HG03558 (cell line): Measurements from ENCODE around the gene CAPN5.
A peak's percentile ranks its signal among the peaks of the same experiment; 100 is the strongest.
"Not testable (repeated sequence)": the region's sequence is repeated elsewhere in the genome, so short reads cannot be mapped to it uniquely, and the experiment has no call there.

Experiments
- ATAC-seq: cut with Tn5 transposase; IDR thresholded peaks from one replicate; pipeline ENCODE4 v1.9.1; 2021; ENCODE audit warnings: moderate number of reproducible peaks; ENCODE audit not compliant: unreplicated experiment; ENCODE audit errors: extremely low read depth

The CAPN5 gene

DNA sequence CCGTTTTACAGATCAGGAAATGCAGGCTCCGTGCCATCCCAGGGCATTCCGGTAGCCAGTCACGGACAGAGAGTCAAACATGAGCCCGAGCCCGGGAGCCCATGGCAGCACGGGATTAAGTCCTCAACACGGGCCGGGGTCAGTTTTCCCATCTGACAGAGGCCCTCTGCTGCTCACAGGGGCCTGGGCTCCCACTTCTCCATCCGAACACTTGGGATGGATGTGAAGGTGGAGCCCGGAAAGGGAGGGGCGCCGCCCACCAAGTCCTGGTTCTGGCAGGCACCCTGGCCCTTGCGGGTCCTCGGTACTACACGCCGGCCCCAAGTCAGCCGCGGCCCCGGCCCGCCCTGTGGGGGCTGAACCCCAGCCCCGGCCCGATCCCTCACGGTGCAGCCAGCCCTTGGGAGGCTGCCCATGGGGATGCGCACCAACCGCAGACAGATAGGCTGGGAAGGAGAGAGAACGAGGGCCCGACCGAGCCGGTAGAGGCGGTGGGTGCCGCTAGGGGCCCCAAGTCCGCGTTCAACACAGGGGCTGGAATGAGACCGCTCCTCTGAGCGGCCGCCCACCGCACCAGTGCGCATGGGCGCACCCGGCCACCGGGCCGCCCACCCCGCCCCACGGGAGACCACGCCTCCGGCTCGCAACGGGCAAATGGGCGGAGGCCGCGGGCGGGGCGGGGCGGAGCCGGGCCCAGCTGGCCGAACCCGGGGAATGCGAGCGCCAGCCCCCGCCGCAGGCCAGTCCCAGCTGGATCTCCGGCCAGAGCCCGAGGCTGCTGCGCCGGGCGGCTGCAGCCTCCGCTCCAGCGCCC is at the start of gene CAPN5:
Gene CAPN5 (plus strand): TSS at position 743 of the 814 bp plus-strand sequence. CDS start 17,916 bp downstream, outside the sequence.
- ATAC-seq, result peak; percentile 84

DNA sequence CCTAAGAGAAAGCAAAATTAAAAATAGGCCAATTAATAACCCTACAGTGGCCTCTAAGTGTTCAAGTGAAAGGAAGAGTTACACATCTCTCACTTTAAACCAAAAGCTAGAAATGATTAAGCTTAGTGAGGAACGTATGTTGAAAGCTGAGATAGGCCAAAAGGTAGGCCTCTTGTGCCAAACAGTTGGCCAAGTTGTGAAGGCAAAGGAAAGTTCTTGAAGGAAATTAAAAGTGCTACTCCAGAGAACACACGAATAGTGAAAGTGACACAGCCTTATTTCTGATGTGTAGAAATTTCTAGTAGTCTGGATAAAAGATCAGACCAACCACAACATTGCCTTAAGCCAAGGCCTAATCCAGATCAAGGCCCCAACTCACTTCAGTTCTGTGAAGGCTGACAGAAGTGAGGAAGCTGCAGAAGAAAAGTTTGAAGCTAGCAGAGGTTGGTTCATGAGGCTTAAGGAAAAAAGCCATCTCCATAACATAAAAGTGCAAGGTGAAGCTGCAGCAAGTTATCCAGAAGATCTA is 48.3 kb upstream of the CAPN5 start:
- not testable (repeated sequence) for ATAC-seq

DNA sequence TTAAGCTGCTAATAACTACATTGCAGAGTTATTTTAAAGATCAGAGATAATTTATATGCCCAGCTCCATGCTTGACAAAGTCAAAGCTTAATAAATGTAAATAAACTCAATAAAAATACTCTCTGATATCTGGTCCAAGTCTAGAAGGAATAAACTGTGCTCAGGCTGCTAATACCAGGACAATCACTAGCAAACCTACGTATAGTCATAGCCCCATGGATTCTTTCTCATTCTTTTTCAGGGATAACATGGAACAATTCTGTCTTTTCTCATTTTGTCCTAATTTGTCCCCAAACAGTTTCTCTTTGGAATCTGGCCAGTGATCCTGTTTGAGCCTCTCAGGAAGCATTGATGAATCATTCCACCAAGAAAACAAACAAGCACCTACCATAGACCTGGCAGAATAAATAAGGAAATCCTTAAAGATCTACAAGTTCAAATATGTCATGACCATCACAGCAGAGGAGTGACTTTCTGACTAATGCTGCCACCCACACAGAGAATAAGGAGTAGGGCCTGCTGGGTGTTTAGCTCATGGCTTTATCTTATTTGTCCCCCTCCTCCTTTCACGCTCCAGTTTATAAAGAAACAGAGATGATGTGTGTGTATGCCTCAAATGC is 46.7 kb upstream of the CAPN5 start:
- no peak for ATAC-seq

- no peak for ATAC-seq
These were observed 46.0 kb upstream of the CAPN5 start for GRCh38 chr11:77020734-77021133.

GRCh38 chr11:77024745-77025144 is 42.0 kb upstream of the CAPN5 start:
- ATAC-seq, result no peak

- no peak for ATAC-seq
These were observed 40.5 kb upstream of the CAPN5 start for GRCh38 chr11:77026221-77026620.

- no peak for ATAC-seq
These were observed 40.0 kb upstream of the CAPN5 start for GRCh38 chr11:77026743-77027142.

GRCh38 chr11:77027275-77027674 is 39.5 kb upstream of the CAPN5 start:
- ATAC-seq, result no peak

GRCh38 chr11:77029829-77030228 is 36.9 kb upstream of the CAPN5 start:
- no peak for ATAC-seq

DNA sequence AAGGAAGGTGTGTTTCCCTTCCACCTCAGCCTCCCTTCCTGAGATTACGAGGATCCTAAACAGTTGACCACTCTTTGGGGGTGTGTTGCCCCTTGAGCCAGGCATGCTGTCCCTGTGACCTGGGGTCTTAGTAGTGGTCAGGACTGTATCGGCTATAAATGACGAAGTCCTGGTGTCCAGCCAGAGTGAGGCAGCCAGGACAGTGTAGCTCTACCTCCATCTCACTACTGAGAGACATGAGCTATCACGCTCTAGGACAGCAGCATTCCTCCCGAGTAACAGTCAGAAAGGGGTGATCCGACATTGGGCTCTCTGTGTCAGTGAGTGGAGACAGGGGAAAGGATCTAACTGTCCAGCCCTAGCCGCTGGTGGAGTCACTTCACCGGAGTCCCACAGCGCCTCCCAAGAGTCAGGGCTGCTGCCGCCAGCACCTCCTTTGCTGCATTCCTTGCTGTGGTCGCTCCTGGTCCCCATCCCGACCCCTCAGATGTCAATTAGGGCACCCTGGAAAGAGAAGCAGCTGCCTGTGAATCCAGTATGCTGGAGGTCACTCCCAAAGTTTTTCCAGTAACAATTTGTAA is 35.8 kb upstream of the CAPN5 start:
- ATAC-seq, result no peak

GRCh38 chr11:77031599-77031998 is 35.2 kb upstream of the CAPN5 start:
- ATAC-seq, result no peak

- ATAC-seq, result no peak
These were observed 31.7 kb upstream of the CAPN5 start for GRCh38 chr11:77035039-77035438.

DNA sequence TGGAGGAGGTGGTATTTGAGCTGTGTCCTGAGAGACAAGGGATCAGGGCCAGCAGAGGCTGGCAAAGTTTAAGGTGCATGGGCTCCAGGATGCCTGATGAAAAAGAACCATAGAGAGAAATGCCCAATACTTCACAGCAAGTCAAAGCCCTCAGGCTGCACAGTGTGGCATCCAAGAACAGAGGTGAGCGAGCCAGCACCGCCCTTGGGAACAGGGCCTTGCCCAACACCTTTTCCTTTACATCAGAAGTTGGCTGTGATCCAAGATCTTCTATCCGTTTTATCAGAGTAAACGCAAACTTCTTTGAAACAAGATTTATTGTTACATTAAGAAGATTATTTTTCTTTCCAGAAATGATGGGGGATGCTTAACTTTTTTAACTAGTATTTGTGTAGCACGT is 31.2 kb upstream of the CAPN5 start:
- no peak for ATAC-seq

- ATAC-seq, result no peak
These were observed 30.4 kb upstream of the CAPN5 start for GRCh38 chr11:77036398-77036797.

- no peak for ATAC-seq
These were observed 29.7 kb upstream of the CAPN5 start for GRCh38 chr11:77037057-77037456.

DNA sequence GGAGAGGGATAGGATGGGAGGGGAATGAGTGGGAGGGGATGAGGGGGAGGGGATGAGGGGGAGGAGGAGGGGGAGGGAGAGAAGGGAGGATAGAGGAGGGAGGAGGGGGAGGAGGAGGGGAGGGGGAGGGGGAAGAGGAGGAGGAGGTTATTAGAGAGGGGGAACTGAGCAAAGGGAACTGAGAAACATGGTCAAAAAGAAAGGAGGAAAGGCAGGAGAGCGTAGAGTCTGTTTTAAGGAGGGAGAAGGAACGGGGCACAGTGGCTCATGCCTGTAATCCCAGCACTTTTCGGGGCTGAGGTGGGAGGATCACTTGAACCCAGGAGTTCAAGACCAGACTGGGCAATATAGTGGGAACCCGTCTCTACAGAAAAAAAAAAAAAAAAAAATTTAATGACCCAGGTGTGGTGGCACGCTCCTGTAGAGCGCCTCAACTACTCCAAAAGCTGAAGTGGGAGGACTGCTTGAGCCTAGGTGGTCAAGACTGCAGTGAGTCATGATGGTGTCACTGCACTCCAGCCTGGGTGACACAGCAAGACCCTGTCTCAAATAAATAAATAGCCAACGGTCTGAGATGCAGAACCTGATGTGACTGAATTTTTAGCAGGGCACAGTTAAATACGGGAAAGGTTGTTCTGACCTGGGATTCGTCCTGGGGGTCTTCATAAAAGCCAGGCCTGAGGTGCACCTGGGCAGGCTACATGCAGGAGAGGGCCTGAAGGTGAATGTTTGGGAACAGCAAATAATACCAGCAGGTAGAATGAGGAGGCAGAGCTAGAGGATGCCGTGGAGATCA is 28.5 kb upstream of the CAPN5 start:
- no peak for ATAC-seq

GRCh38 chr11:77038825-77039326 is 27.9 kb upstream of the CAPN5 start:
- no peak for ATAC-seq

DNA sequence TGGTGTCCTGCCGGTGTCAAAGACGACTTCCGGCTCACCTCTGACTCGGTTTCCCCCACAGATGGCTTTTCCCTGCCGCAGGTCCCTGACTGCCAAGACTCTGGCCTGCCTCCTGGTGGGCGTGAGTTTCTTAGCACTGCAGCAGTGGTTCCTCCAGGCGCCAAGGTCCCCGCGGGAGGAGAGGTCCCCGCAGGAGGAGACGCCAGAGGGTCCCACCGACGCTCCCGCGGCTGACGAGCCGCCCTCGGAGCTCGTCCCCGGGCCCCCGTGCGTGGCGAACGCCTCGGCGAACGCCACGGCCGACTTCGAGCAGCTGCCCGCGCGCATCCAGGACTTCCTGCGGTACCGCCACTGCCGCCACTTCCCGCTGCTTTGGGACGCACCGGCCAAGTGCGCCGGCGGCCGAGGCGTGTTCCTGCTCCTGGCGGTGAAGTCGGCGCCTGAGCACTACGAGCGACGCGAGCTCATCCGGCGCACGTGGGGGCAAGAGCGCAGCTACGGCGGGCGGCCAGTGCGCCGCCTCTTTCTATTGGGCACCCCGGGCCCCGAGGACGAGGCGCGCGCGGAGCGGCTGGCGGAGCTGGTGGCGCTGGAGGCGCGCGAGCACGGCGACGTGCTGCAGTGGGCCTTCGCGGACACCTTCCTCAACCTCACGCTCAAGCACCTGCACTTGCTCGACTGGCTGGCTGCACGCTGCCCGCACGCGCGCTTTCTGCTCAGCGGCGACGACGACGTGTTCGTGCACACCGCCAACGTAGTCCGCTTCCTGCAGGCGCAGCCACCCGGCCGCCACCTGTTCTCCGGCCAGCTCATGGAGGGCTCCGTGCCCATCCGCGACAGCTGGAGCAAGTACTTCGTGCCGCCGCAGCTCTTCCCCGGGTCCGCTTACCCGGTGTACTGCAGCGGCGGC is 27.0 kb upstream of the CAPN5 start:
- no peak for ATAC-seq

GRCh38 chr11:77040401-77040777 is 26.4 kb upstream of the CAPN5 start:
- ATAC-seq, result no peak
